Neutrophil (primary cell): ENCODE measurements around the gene ENOSF1.

ENCODE experiments used
- H3K27ac ChIP-seq: fragments of 200-600 bp; sonication (generic); 2 replicates; pipeline ENCODE4 v1.5.1; 2016; ENCODE audit warnings: mild to moderate bottlenecking, moderate library complexity
- H3K27me3 ChIP-seq: fragments of 200-600 bp; sonication (generic); 2 replicates; pipeline ENCODE4 v1.6.0; 2016; ENCODE audit warnings: mild to moderate bottlenecking
- H3K36me3 ChIP-seq: fragments of 200-600 bp; sonication (generic); 2 replicates; pipeline ENCODE4 v1.5.1; 2017
- H3K4me1 ChIP-seq, 2 experiments: fragments of 200-600 bp in 1 of 2; sonication (generic) in 1 of 2; 1 replicate in 1 of 2; 2 replicates in 1 of 2; pipeline versions ENCODE4 v1.5.1 to v1.6.1; 2013 to 2016; ENCODE audit warnings: low read depth in 1 of 2, low read length in 1 of 2, mild to moderate bottlenecking in 1 of 2, moderate library complexity in 1 of 2; ENCODE audit not compliant: control insufficient read depth in 1 of 2, insufficient read depth in 1 of 2
- H3K4me3 ChIP-seq, 2 experiments: fragments of 200-600 bp in 1 of 2; sonication (generic) in 1 of 2; 1 replicate in 1 of 2; 2 replicates in 1 of 2; pipeline ENCODE4 v1.5.1; 2013 to 2016; ENCODE audit warnings: low read depth in 1 of 2, low read length in 1 of 2, mild to moderate bottlenecking in 1 of 2, moderate library complexity in 1 of 2
- H3K9me3 ChIP-seq: fragments of 200-600 bp; sonication (generic); 2 replicates; pipeline ENCODE4 v1.5.1; 2016
- CTCF ChIP-seq: fragments of 200-600 bp; sonication (generic); IDR thresholded peaks from 2 replicates; pipeline ENCODE4 v1.5.1; 2016; ENCODE audit warnings: antibody characterized with exemption

Gene ENOSF1

GRCh38 chr18:657311-658000 lies 55.0 kb downstream of the ENOSF1 start, which contains the start of gene TYMS:
Gene TYMS (plus strand): TSS chr18:657653. CDS start chr18:657743, 90 bp downstream.
- no peak for TF ChIP-seq CTCF
- Histone ChIP-seq H3K36me3 (peaks cover 3% of the 10 kb centered on the region), H3K9me3 (no peaks in the 10 kb centered on the region), H3K4me1 (peaks cover 20 to 23% of the 10 kb centered on the region in 2 experiments), H3K27me3 (peaks cover 26% of the 10 kb centered on the region), H3K27ac (no peak within 1 kb of the TSS), H3K4me3 (peak within 1 kb of the TSS; percentile 65 to 69)

- Histone ChIP-seq H3K4me3 (no peak overlapping the region), H3K27ac (no peak overlapping the region), H3K4me1 (peaks cover 21 to 24% of the 10 kb centered on the region in 2 experiments), H3K27me3 (peaks cover 26% of the 10 kb centered on the region), H3K9me3 (no peaks in the 10 kb centered on the region), H3K36me3 (peaks cover 1% of the 10 kb centered on the region)
- TF ChIP-seq CTCF: no peak
Measured at GRCh38 chr18:655445-655844, 57.0 kb downstream of the ENOSF1 start.

- Histone ChIP-seq H3K27ac (no peak overlapping the region), H3K4me1 (peaks cover 24 to 27% of the 10 kb centered on the region in 2 experiments), H3K36me3 (no peaks in the 10 kb centered on the region), H3K9me3 (no peaks in the 10 kb centered on the region), H3K4me3 (no peak overlapping the region), H3K27me3 (peaks cover 26% of the 10 kb centered on the region)
- TF ChIP-seq CTCF: no peak
Measured at GRCh38 chr18:654601-655000, 57.8 kb downstream of the ENOSF1 start.

- Histone ChIP-seq H3K4me1 (peaks cover 19 to 21% of the 10 kb centered on the region in 2 experiments), H3K36me3 (no peaks in the 10 kb centered on the region), H3K9me3 (no peaks in the 10 kb centered on the region), H3K27me3 (peaks cover 26% of the 10 kb centered on the region), H3K4me3 (no peak overlapping the region), H3K27ac (no peak overlapping the region)
- TF ChIP-seq CTCF: no peak
Measured at GRCh38 chr18:653512-653911, 58.9 kb downstream of the ENOSF1 start.

- no peak overlapping the region for H3K27ac ChIP-seq
- H3K36me3 ChIP-seq: no peaks in the 10 kb centered on the region
- peaks cover 15% of the 10 kb centered on the region for H3K27me3 ChIP-seq
- peaks cover 8 to 9% of the 10 kb centered on the region in 2 experiments for H3K4me1 ChIP-seq
- no peak for TF ChIP-seq CTCF
- H3K4me3 ChIP-seq: no peak overlapping the region
- H3K9me3 ChIP-seq: no peaks in the 10 kb centered on the region
Measured at GRCh38 chr18:652131-652530, 60.3 kb downstream of the ENOSF1 start.
